OCI-LY3 (cell line): ENCODE data around the gene MTX2.
"Not testable (repeated sequence)": the region's sequence is repeated elsewhere in the genome, so short reads cannot be mapped to it uniquely, and the experiment has no call there.

Experiments used
- H2AFZ ChIP-seq: fragments of 200-600, 300-600 bp; shearing (Covaris generic); 2 replicates; pipeline ENCODE4 v1.6.0; 2014; ENCODE audit warnings: antibody characterized with exemption, low read depth, low read length
- H3K27ac ChIP-seq: fragments of 200-600, 300-600 bp; sonication (generic); 2 replicates; pipeline ENCODE4 v1.5.1; 2014; ENCODE audit warnings: mild to moderate bottlenecking, low read length, moderate library complexity, mixed read lengths
- H3K27me3 ChIP-seq: fragments of 200-600, 300-600 bp; sonication (generic); 2 replicates; pipeline ENCODE4 v1.6.1; 2014; ENCODE audit warnings: low read depth, low read length, mixed read lengths
- H3K36me3 ChIP-seq: fragments of 200-600, 300-600 bp; sonication (generic); replicated peaks from 2 replicates; pipeline ENCODE3; 2014; ENCODE audit warnings: low read depth, low read length, mixed read lengths
- H3K4me1 ChIP-seq: fragments of 300-600, 200-600 bp; sonication (generic); 2 replicates; pipeline ENCODE4 v1.6.1; 2014; ENCODE audit warnings: low read length, mixed read lengths
- H3K4me2 ChIP-seq: fragments of 200-600, 300-600 bp; sonication (generic); 2 replicates; pipeline ENCODE4 v1.6.1; 2014; ENCODE audit warnings: low read length, mixed read lengths
- H3K4me3 ChIP-seq: fragments of 300-600, 200-600 bp; sonication (generic); 2 replicates; pipeline ENCODE4 v1.5.1; 2014; ENCODE audit warnings: antibody characterized with exemption, mild to moderate bottlenecking, low read length, moderate library complexity
- H3K79me2 ChIP-seq: fragments of 300-600, 200-600 bp; shearing (Covaris generic); 2 replicates; pipeline ENCODE4 v1.6.1; 2014; ENCODE audit warnings: mild to moderate bottlenecking, low read length, mixed read lengths
- H3K9ac ChIP-seq: fragments of 300-600, 200-600 bp; shearing (Covaris generic); 2 replicates; pipeline ENCODE4 v1.6.0; 2014; ENCODE audit warnings: mild to moderate bottlenecking, low read length, moderate library complexity
- H3K9me3 ChIP-seq: fragments of 200-600, 300-600 bp; shearing (Covaris generic); 2 replicates; pipeline ENCODE4 v1.6.1; 2014; ENCODE audit warnings: low read length, mixed read lengths; ENCODE audit not compliant: insufficient read depth
- H4K20me1 ChIP-seq: fragments of 200-600, 300-600 bp; sonication (generic); 2 replicates; pipeline ENCODE4 v1.6.1; 2016; ENCODE audit warnings: low read length, mixed read lengths; ENCODE audit not compliant: insufficient read depth
- CTCF ChIP-seq: fragments of 200-600, 300-600 bp; sonication (generic); IDR thresholded peaks from 2 replicates; pipeline ENCODE4 v1.5.1; 2014; ENCODE audit warnings: antibody characterized with exemption, low read length, low read depth
- EZH2phosphoT487 ChIP-seq: fragments of 200-600 bp; shearing (Covaris generic); IDR thresholded peaks from 2 replicates; pipeline ENCODE4 v1.6.1; 2018; ENCODE audit warnings: antibody characterized with exemption, mixed run types, low read depth

MTX2 gene

GRCh38 chr2:176292608-176293007 is 23.4 kb downstream of the MTX2 start:
- Histone ChIP-seq H3K4me2 (no peak overlapping the region), H4K20me1 (peaks cover 13% of the 10 kb centered on the region), H3K4me3 (no peak overlapping the region), H3K27ac (no peak overlapping the region), H3K9ac (no peak overlapping the region), H3K4me1 (peaks cover 3% of the 10 kb centered on the region; the same call in 1 of the 2 replicates), H3K36me3 (no peaks in the 10 kb centered on the region), H3K79me2 (peaks cover 51% of the 10 kb centered on the region), H2AFZ (no peak overlapping the region), H3K9me3 (no peaks in the 10 kb centered on the region), H3K27me3 (no peaks in the 10 kb centered on the region)
- TF ChIP-seq CTCF (no peak), EZH2phosphoT487 (no peak)

GRCh38 chr2:176293334-176293733 is 24.1 kb downstream of the MTX2 start:
- Histone ChIP-seq H3K4me1 (peaks cover 3% of the 10 kb centered on the region; the same call in 1 of the 2 replicates), H3K79me2 (peaks cover 45% of the 10 kb centered on the region), H3K27me3 (no peaks in the 10 kb centered on the region), H3K4me2 (no peak overlapping the region), H3K27ac (no peak overlapping the region), H3K36me3 (no peaks in the 10 kb centered on the region), H4K20me1 (peaks cover 10% of the 10 kb centered on the region), H2AFZ (no peak overlapping the region), H3K4me3 (no peak overlapping the region), H3K9ac (no peak overlapping the region), H3K9me3 (no peaks in the 10 kb centered on the region)
- TF ChIP-seq CTCF (no peak), EZH2phosphoT487 (no peak)

- H3K4me2 ChIP-seq, result no peak overlapping the region
- no peak overlapping the region for H3K9ac ChIP-seq
- H3K4me1 ChIP-seq, result no peaks in the 10 kb centered on the region
- no peak overlapping the region for H3K27ac ChIP-seq
- H3K79me2 ChIP-seq, result peaks cover 18% of the 10 kb centered on the region
- H4K20me1 ChIP-seq, result 0 out of 2 replicates have a peak, but pooled peaks cover 4% of the 10 kb centered on the region
- no peak for TF ChIP-seq EZH2phosphoT487
- H3K9me3 ChIP-seq, result no peaks in the 10 kb centered on the region
- H3K36me3 ChIP-seq, result no peaks in the 10 kb centered on the region
- no peaks in the 10 kb centered on the region for H3K27me3 ChIP-seq
- H3K4me3 ChIP-seq, result no peak overlapping the region
- no peak overlapping the region for H2AFZ ChIP-seq
These were observed 27.8 kb downstream of the MTX2 start for GRCh38 chr2:176297067-176297466.

GRCh38 chr2:176297737-176298136 is 28.5 kb downstream of the MTX2 start:
- H3K27me3 ChIP-seq, result no peaks in the 10 kb centered on the region
- no peaks in the 10 kb centered on the region for H3K36me3 ChIP-seq
- no peak for TF ChIP-seq EZH2phosphoT487
- TF ChIP-seq CTCF, result no peak
- H2AFZ ChIP-seq, result no peak overlapping the region
- no peaks in the 10 kb centered on the region for H3K9me3 ChIP-seq
- H3K9ac ChIP-seq, result no peak overlapping the region
- no peak overlapping the region for H3K4me3 ChIP-seq
- no peak overlapping the region for H3K4me2 ChIP-seq
- no peak overlapping the region for H3K27ac ChIP-seq
- no peaks in the 10 kb centered on the region for H3K4me1 ChIP-seq
- peaks cover 13% of the 10 kb centered on the region for H3K79me2 ChIP-seq
- 0 out of 2 replicates have a peak, but pooled peaks cover 4% of the 10 kb centered on the region for H4K20me1 ChIP-seq

- H3K36me3 ChIP-seq, H3K79me2 ChIP-seq, H3K4me3 ChIP-seq, H4K20me1 ChIP-seq, H3K9me3 ChIP-seq, H3K4me1 ChIP-seq, H2AFZ ChIP-seq, H3K27ac ChIP-seq, H3K27me3 ChIP-seq, H3K4me2 ChIP-seq, H3K9ac ChIP-seq: not testable (repeated sequence)
These were observed 36.8 kb downstream of the MTX2 start for GRCh38 chr2:176306020-176306419.
